Skeletal muscle satellite cell (primary cell): ENCODE results near the gene OR2D3.
"Not testable (repeated sequence)": the region's sequence is repeated elsewhere in the genome, so short reads cannot be mapped to it uniquely, and the experiment has no call there.

Experiments
- H3K27me3 ChIP-seq: 2 replicates; pipeline ENCODE4 v1.7.0; 2013; ENCODE audit warnings: low read length; ENCODE audit not compliant: control insufficient read depth, insufficient read depth
- H3K36me3 ChIP-seq: 2 replicates; pipeline ENCODE4 v1.7.0; 2013; ENCODE audit warnings: mild to moderate bottlenecking, control low read depth, low read length; ENCODE audit not compliant: insufficient read depth
- H3K4me1 ChIP-seq: 2 replicates; pipeline ENCODE4 v1.7.0; 2013; ENCODE audit warnings: low read length; ENCODE audit not compliant: control insufficient read depth, insufficient read depth
- H3K4me2 ChIP-seq: 2 replicates; pipeline ENCODE4 v1.7.0; 2013; ENCODE audit warnings: mild to moderate bottlenecking, low read length
- H3K4me3 ChIP-seq: 2 replicates; pipeline ENCODE4 v1.7.0; 2013; ENCODE audit warnings: low read length
- H3K9ac ChIP-seq: 2 replicates; pipeline ENCODE4 v1.7.0; 2013; ENCODE audit warnings: mild to moderate bottlenecking, low read depth, low read length, moderate library complexity
- H3K9me3 ChIP-seq: replicated peaks from 2 replicates; pipeline ENCODE4 v1.7.0; 2013; ENCODE audit warnings: mild to moderate bottlenecking, control low read depth, low read length

Gene OR2D3

DNA sequence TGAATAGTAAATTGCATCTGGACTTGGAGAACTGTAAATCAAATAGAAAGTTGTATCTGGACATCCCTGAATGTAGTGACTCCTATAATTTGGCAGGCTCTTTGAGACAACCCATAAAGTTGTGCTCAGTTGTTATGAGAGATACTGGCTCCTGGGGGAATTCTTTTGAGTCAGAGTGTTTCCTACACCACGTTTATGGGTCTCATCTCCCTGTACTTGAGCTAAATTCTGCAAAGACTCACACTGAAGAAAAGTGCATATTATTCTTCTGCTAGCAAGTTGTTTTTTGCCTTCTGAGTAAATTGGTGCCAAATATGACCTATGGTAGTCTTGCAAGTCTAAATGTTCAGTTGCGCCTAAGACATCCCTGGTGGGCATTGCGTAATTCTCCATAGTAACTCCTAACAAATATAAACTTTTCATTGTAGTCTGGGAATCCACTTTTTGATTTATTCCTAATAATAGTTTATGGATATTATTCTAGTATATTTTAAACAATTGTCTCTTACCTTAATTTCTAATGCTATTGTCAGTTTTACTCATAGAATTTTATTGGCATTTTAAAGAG lies 10.4 kb downstream of the OR2D3 start:
- H3K9ac ChIP-seq = no peak overlapping the region
- H3K4me1 ChIP-seq = peaks cover 9% of the 10 kb centered on the region
- H3K36me3 ChIP-seq = no peaks in the 10 kb centered on the region
- H3K4me2 ChIP-seq = no peak overlapping the region
- no peaks in the 10 kb centered on the region for H3K9me3 ChIP-seq
- no peak overlapping the region for H3K4me3 ChIP-seq
- H3K27me3 ChIP-seq = no peaks in the 10 kb centered on the region

- peaks cover 8% of the 10 kb centered on the region for H3K4me1 ChIP-seq
- H3K4me3 ChIP-seq = no peak overlapping the region
- no peaks in the 10 kb centered on the region for H3K36me3 ChIP-seq
- H3K4me2 ChIP-seq = no peak overlapping the region
- H3K27me3 ChIP-seq = no peaks in the 10 kb centered on the region
- H3K9me3 ChIP-seq = no peaks in the 10 kb centered on the region
- no peak overlapping the region for H3K9ac ChIP-seq
These were observed 11.3 kb downstream of the OR2D3 start for GRCh38 chr11:6932145-6932544.

DNA sequence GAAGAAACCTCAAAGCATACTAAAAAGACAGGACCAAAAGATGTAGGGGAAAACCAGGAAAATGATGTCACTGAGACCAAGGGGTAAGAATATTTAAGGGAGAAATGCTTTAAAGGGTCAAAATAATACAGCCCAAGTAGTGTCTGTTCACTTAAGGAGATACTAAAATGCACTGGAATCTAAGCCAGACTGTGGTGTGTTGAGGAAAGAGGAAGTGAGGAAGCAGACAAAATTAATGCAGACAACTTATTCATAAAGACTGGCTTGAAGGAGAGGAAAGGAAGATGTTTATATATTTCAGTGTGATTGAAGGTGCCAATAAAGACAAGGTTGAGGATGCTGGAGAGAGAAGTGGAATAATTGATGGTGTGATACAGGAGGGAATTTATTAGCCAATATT lies 21.2 kb downstream of the OR2D3 start:
- Histone ChIP-seq H3K9me3 (no peaks in the 10 kb centered on the region), H3K4me2 (no peak overlapping the region), H3K9ac (no peak overlapping the region), H3K27me3 (no peaks in the 10 kb centered on the region), H3K4me3 (no peak overlapping the region), H3K4me1 (no peaks in the 10 kb centered on the region), H3K36me3 (no peaks in the 10 kb centered on the region)

- no peaks in the 10 kb centered on the region for H3K27me3 ChIP-seq
- H3K4me1 ChIP-seq = no peaks in the 10 kb centered on the region
- no peak overlapping the region for H3K4me3 ChIP-seq
- H3K36me3 ChIP-seq = no peaks in the 10 kb centered on the region
- H3K9me3 ChIP-seq = no peaks in the 10 kb centered on the region
- no peak overlapping the region for H3K9ac ChIP-seq
- H3K4me2 ChIP-seq = no peak overlapping the region
These were observed 22.3 kb downstream of the OR2D3 start for GRCh38 chr11:6943131-6943530.

- H3K4me1 ChIP-seq = not testable (repeated sequence)
These were observed 33.4 kb downstream of the OR2D3 start for GRCh38 chr11:6954248-6954647.

DNA sequence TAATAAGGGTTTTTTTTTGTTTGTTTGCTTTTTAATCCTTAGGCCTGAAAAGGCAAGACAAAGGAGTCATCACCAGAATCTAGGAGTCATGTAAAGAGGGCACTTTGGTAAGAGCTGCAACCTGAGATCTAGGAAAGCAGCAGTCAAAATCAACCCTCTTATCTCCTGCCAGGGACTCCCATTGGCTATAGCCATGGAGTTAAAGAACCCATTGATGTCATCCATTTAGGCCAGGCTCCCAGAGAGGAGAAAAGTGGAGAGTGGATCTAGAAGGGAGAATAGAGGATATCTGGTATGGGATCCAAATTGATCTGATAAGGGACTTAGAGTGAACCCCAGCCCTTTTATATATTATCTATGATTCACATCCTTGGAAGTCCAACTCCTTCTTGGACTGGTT lies 41.3 kb downstream of the OR2D3 start:
- Histone ChIP-seq H3K4me3 (no peak overlapping the region), H3K4me2 (no peak overlapping the region), H3K4me1 (no peaks in the 10 kb centered on the region), H3K9me3 (no peaks in the 10 kb centered on the region), H3K27me3 (no peaks in the 10 kb centered on the region), H3K36me3 (no peaks in the 10 kb centered on the region), H3K9ac (no peak overlapping the region)

More at GRCh38 chr11:6954248-6954647, 33.4 kb downstream of the OR2D3 start:
- not testable (repeated sequence) for H3K9me3 ChIP-seq, H3K4me2 ChIP-seq, H3K9ac ChIP-seq, H3K27me3 ChIP-seq, H3K4me3 ChIP-seq, H3K36me3 ChIP-seq

DNA sequence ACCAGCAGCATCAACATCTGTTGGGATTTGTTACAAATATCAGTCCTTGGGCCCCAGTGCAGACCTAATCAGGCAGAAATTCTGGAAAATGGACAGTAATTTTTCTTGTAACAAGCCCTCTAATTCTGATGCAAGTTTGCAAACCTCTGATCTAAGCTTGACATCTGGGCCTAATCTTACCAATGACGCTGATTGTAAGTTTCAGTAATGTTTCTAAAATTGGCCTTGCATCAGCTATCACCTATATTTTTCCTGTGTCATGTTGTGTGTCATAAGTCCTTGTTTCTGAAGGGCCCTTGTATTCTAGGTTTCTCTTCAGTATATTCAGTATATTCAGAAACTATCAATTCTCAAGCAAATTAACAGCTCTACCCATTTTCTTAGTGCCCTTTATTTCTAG lies 41.9 kb downstream of the OR2D3 start:
- H3K4me2 ChIP-seq = no peak overlapping the region
- no peak overlapping the region for H3K9ac ChIP-seq
- no peaks in the 10 kb centered on the region for H3K27me3 ChIP-seq
- no peaks in the 10 kb centered on the region for H3K9me3 ChIP-seq
- no peak overlapping the region for H3K4me3 ChIP-seq
- no peaks in the 10 kb centered on the region for H3K36me3 ChIP-seq
- no peaks in the 10 kb centered on the region for H3K4me1 ChIP-seq

DNA sequence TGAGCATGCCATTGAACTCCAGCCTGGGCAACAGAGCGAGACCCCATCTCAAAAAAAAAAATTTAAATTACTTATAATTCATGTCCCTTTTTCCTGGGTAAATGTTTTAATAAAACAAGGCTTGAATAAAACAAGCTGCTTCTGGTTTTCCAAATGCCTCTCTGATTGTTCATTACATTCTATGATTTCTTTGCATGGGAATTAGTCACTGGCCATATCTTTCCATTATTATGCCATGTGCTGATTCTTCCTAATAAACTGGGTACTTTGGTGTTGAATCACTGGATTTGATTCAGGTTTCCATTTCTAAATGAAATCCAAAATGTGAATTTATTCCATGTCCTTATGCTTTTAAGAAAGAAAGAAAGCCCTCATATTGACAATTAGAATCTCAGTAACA lies 48.0 kb downstream of the OR2D3 start:
- peaks cover 17% of the 10 kb centered on the region for H3K4me1 ChIP-seq
- H3K4me3 ChIP-seq = no peak overlapping the region
- peak overlapping the region; percentile 38 for H3K9ac ChIP-seq
- no peak overlapping the region for H3K4me2 ChIP-seq
- H3K36me3 ChIP-seq = no peaks in the 10 kb centered on the region
- no peaks in the 10 kb centered on the region for H3K27me3 ChIP-seq
- no peaks in the 10 kb centered on the region for H3K9me3 ChIP-seq

DNA sequence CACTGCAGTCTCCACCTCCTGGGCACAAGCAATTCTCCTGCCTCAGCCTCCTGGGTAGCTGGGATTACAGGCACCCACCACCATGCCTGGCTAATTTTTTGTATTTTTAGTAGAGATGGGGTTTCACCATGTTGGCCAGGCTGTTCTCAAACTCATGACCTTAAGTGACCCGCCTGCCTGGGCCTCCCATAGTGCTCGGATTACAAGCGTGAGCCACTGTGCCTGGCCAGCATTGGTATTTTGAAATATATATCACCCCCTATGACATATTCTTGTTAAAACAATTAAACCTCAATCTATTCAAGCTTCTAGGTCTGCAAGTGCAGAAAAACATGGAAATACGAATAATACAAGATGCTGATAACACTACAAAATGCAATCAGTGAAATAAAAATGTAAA lies 49.1 kb downstream of the OR2D3 start:
- not testable (repeated sequence) for H3K9me3 ChIP-seq, H3K36me3 ChIP-seq, H3K27me3 ChIP-seq

More for the DNA sequence above, 49.1 kb downstream of the OR2D3 start:
- not testable (repeated sequence) for H3K4me3 ChIP-seq, H3K9ac ChIP-seq, H3K4me2 ChIP-seq
- H3K4me1 ChIP-seq = peaks cover 17% of the 10 kb centered on the region
